Heart right ventricle (tissue), 16 donors: ENCODE data around the gene C1S. TPM values are rescaled to one million over a fixed set of nuclear protein-coding genes. Genes with fewer than 3 reads are reported as not detected.

Source experiments
- ATAC-seq, 8 donors: fragments of 200-7000 bp; cut with Tn5 transposase; one replicate each; pipeline ENCODE4 v1.9.1; 2020; ENCODE audit warnings: mild to moderate bottlenecking in 8 of 8, moderate library complexity in 8 of 8, moderate number of reproducible peaks in 1 of 8
- DNase-seq, 2 donors: peaks; one replicate each; pipeline ENCODE4 v3.0.0-alpha.2; 2020
- H3K27ac ChIP-seq, 10 donors: fragments of 200-600 bp; sonication (generic) in 2 of 10; one replicate each; pipeline versions ENCODE4 v1.5.0 to v1.8.0; 2020 to 2022; ENCODE audit warnings: mild to moderate bottlenecking in 3 of 10
- H3K27me3 ChIP-seq, 7 donors: fragments of 200-600 bp; one replicate each; pipeline ENCODE4 v1.8.0; 2021 to 2022; ENCODE audit warnings: mild to moderate bottlenecking in 2 of 7
- H3K36me3 ChIP-seq, 9 donors: fragments of 200-600 bp; sonication (generic) in 1 of 9; one replicate each; pipeline versions ENCODE4 v1.5.0 to v1.8.0; 2020 to 2022; ENCODE audit warnings: mild to moderate bottlenecking in 2 of 9
- H3K4me1 ChIP-seq, 9 donors: fragments of 200-600 bp; sonication (generic) in 1 of 9; one replicate each; pipeline versions ENCODE4 v1.5.0 to v1.8.0; 2020 to 2022; ENCODE audit warnings: mild to moderate bottlenecking in 4 of 9
- H3K4me3 ChIP-seq, 10 donors: fragments of 200-600 bp; sonication (generic) in 2 of 10; one replicate each; pipeline versions ENCODE4 v1.5.0 to v1.8.0; 2020 to 2022; ENCODE audit warnings: mild to moderate bottlenecking in 7 of 10, moderate library complexity in 2 of 10
- H3K9me3 ChIP-seq, 11 donors: fragments of 200-600 bp in 10 of 11; sonication (generic) in 2 of 11; one replicate each; pipeline versions ENCODE4 v1.5.0 to v1.8.0; 2013 to 2022; ENCODE audit warnings: mild to moderate bottlenecking in 2 of 11, control low read depth in 1 of 11, moderate library complexity in 1 of 11
- WGBS, 2 donors: extraction: QIAGEN DNeasy Blood & Tissue Kit; methylation state at CpG; one replicate each; pipeline ENCODE4 v1.1.7; 2013; ENCODE audit warnings: inconsistent platforms in 1 of 2; 5-methylcytosine and 5-hydroxymethylcytosine counted together
- intact Hi-C, 10 donors: fragments of 100-400 bp; cut with DNase I; formaldehyde crosslinking; loops; one replicate each; pipeline versions ENCODE4 v1.11.1 to v1.14.2; 2022
- polyA plus RNA-seq, 2 donors: library from polyadenylated mRNA; stranded (reverse); fragments of 200-250 nt; gene quantifications; one replicate each; pipeline ENCODE4 v1.2.3, GENCODE V29; 2013
- total RNA-seq, 10 donors: library from RNA; stranded (reverse); fragmentation: NEBNext Ultra II Directional in 3 of 10; extraction: Animal tissue kit (Norgen Biotek cat#: 25700) in 3 of 10; gene quantifications; one replicate each; pipeline versions ENCODE4 v1.2.1 to v1.2.4, GENCODE V29; 2021 to 2023
- TF ChIP-seq, protein P1 (sequence below), 9 donors: fragments of 200-600 bp; sonication (generic) in 2 of 9; IDR thresholded peaks; one replicate each; pipeline versions ENCODE4 v1.5.0 to v1.8.0; 2021 to 2022; ENCODE audit warnings: antibody characterized with exemption in 9 of 9, mild to moderate bottlenecking in 5 of 9, moderate library complexity in 1 of 9
- donor health status: Arrhythmogenic right ventricular cardiomyopathy.
- donor health status: ischemic (EF 13 %, LVEDD 7.1; RV severe dilation, severe dysfunction).
- donor health status: healthy with polysubstance abuse.
- donor health status: DM: no; HTN: yes; CAD: no.
- donor health status: DM: no; HTN: no; CAD: no.
- donor health status: ischemic (EF 25% LVEDD 6.9; RV normal size, moderate dysfunction).
- donor health status: ischemic (EF 25% LVEDD 5.7; RV mildly dilated, moderate dysfunction).
- donor health status: healthy.
- donor health status: DM: yes; HTN: yes; CAD: no.
- donor health status: Ischemic cardiomyopathy.
- donor health status: ischemic (EF 35%, LVEDD 5.7; RV mildly dilated, moderate dysfunction).
- donor health status: nonischemic (EF 11% LVEDD 7.7; RV severe dilation, severe dysfunction).
- donor health status: DM: yes; HTN: yes; CAD: no.
- donor health status: PGD.
- donor health status: ischemic (EF 29% LVEDD 5.4; RV normal size, mild dysfunction).
- donor health status: nonischemic (EF 23%, LVEDD 6.1; RV moderate dilation, normal function).

The C1S gene
- total and polyA plus RNA-seq, 12 donors, result 25.1 to 151 (median 53.5) TPM

DNA sequence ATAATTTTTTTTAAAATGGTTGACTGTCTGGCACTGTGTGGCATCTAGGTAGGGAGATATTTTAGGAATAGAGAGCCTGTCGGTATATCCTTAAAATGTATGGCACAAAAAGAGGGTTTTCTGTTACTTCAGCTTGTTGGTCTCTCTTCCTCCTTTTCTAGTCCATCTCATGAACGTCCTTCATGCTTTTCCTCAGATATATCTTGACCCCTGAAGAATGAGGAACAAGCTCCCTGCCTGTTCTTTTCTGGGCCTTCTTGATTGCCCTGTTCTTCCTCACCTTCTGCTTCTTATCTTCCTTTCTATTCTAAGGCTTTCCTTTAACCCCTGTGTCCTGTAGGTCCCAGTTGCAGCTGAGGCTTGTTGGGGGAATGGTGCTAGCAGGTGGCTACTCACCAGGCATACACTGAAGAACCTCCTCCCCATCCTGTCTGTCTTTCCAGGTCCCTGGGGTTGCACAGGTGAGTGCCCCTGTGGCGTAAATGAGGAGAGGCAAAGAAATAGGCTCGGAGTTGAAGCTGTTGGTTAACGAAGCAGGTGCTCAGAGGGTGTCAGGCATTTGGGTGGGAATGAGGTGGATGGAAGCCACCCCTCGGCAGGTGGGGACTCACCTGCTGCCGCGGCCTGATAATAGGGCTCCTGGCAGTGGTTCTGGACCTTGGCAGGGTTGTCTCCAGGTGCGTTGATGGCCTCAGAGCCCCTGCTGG, 38.9 kb downstream of the C1S start:
- 86 to 87% methylated on average over 9 of the region's 9 CpGs for WGBS, 2 donors
- Histone ChIP-seq H3K4me1 (peaks cover 0 to 24% (median 0%) of the 10 kb centered on the region in 9 donors), H3K36me3 (peaks cover 0 to 69% (median 0%) of the 10 kb centered on the region in 9 donors), H3K9me3 (no peaks in the 10 kb centered on the region), H3K27ac (no peak overlapping the region), H3K4me3 (no peak overlapping the region), H3K27me3 (no peaks in the 10 kb centered on the region)
- DNase-seq (no peak), ATAC-seq (no peak)
- intact Hi-C loops, result loop anchor here in 3 of 10 donors (5.0 to 10.0 kb wide), 2 partner anchors 37 to 155 kb away; partner anchors contain the start of genes C12orf57 (in 2 of the 3), RNU7-1 (in 2 of the 3) and C1S (in 1 of the 3)
- TF ChIP-seq, protein P1, sequence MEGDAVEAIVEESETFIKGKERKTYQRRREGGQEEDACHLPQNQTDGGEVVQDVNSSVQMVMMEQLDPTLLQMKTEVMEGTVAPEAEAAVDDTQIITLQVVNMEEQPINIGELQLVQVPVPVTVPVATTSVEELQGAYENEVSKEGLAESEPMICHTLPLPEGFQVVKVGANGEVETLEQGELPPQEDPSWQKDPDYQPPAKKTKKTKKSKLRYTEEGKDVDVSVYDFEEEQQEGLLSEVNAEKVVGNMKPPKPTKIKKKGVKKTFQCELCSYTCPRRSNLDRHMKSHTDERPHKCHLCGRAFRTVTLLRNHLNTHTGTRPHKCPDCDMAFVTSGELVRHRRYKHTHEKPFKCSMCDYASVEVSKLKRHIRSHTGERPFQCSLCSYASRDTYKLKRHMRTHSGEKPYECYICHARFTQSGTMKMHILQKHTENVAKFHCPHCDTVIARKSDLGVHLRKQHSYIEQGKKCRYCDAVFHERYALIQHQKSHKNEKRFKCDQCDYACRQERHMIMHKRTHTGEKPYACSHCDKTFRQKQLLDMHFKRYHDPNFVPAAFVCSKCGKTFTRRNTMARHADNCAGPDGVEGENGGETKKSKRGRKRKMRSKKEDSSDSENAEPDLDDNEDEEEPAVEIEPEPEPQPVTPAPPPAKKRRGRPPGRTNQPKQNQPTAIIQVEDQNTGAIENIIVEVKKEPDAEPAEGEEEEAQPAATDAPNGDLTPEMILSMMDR (IDR thresholded peaks at IDR 0.05), result no peak

DNA sequence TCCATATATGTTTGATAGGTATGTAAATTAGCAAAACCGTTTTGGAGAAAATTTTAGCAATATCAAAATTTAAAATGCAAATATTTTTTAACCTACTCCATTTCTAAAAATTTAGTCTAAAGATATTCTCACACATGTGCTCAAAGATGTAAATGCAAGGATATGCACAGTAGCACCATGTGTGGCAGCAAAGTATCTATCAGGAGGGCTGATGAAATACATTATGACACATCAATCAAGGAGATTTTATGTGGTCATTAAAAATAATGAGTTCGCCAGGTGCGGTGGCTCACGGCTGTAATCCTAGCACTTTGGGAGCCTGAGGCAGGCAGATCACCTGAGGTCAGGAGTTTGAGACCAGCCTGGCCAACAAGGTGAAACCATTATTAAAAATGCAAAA, 39.7 kb downstream of the C1S start:
- intact Hi-C loops, result loop anchor here in 2 of 10 donors (10.0 kb wide), 2 partner anchors 45 to 155 kb away; partner anchors contain the start of genes C12orf57 (in 1 of the 2) and RNU7-1 (in 1 of the 2)
- H3K36me3 ChIP-seq, result peaks cover 0 to 75% (median 0%) of the 10 kb centered on the region in 9 donors

DNA sequence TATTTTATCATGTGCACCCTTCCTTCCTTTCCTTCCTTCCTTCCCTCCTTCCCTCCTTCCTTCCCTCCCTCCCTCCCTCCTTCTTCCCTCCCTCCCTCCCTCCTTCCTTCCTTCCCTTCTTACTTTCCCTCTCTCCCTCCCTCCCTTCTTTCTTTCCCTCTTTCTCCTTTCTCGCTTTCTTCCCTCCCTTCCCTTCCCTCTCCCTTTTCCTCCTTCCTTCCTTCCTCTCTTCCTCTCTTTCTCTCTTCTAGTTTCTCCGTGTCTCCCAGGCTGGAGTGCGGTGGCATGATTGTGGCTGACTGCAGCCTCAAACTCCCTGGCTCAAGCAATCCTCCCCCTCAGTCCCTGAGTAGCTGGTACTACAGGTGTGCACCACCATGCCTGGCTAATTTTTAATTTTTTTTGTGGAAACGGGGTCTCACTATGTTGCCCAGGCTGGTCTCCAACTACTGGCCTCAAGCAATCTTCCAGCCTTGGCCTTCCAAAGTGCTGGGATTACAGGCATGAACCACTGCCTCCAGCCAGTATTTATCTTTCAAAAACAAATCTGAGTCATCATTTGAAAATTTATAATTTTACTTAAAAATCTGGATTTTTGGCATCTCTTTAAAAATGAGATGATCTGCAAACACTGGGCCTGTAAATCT, 40.7 kb downstream of the C1S start:
- H3K4me3 ChIP-seq, result no peak overlapping the region
- H3K36me3 ChIP-seq, result peaks cover 0 to 78% (median 0%) of the 10 kb centered on the region in 9 donors
- peak in 2 of 8 donors; percentile 18 to 34 for ATAC-seq
- 89 to 92% methylated on average over 4 of the region's 4 CpGs for WGBS, 2 donors
- TF ChIP-seq, protein P1 (IDR thresholded peaks at IDR 0.05), result no peak
- no peaks in the 10 kb centered on the region for H3K27me3 ChIP-seq
- H3K27ac ChIP-seq, result peak overlapping the region in 2 of 10 donors; percentile 21 to 26
- DNase-seq, result no peak
- intact Hi-C loops, result loop anchor here in 2 of 10 donors (10.0 kb wide), 2 partner anchors 46 to 156 kb away; partner anchors contain the start of genes C12orf57 (in 1 of the 2) and RNU7-1 (in 1 of the 2)
- peaks cover 0 to 24% (median 0%) of the 10 kb centered on the region in 9 donors for H3K4me1 ChIP-seq
- peaks cover 0 to 8% (median 1%) of the 10 kb centered on the region in 11 donors for H3K9me3 ChIP-seq

More for the DNA sequence above, 39.7 kb downstream of the C1S start:
- Histone ChIP-seq H3K4me1 (peaks cover 0 to 24% (median 0%) of the 10 kb centered on the region in 9 donors), H3K27ac (no peak overlapping the region), H3K4me3 (no peak overlapping the region), H3K9me3 (no peaks in the 10 kb centered on the region), H3K27me3 (no peaks in the 10 kb centered on the region)
- TF ChIP-seq, protein P1 (IDR thresholded peaks at IDR 0.05), result no peak
- DNase-seq (no peak), ATAC-seq (no peak)
- 90 to 93% methylated on average over 4 of the region's 4 CpGs for WGBS, 2 donors

- 69 to 78% methylated on average over 10 of the region's 10 CpGs for WGBS, 2 donors
- H3K4me1 ChIP-seq, result peaks cover 0 to 26% (median 0%) of the 10 kb centered on the region in 9 donors
- intact Hi-C loops, result loop anchor here in 2 of 10 donors (10.0 kb wide), 2 partner anchors 47 to 157 kb away; partner anchors contain the start of genes C12orf57 (in 1 of the 2) and RNU7-1 (in 1 of the 2)
- H3K4me3 ChIP-seq, result no peak overlapping the region
- no peaks in the 10 kb centered on the region for H3K27me3 ChIP-seq
- DNase-seq (no peak), ATAC-seq (peak in 6 of 8 donors; percentile 22 to 67 (median 39))
- TF ChIP-seq, protein P1 (IDR thresholded peaks at IDR 0.05), result no peak
- H3K27ac ChIP-seq, result peak overlapping the region in 2 of 10 donors; percentile 21 to 26
- H3K9me3 ChIP-seq, result peaks cover 0 to 13% (median 3%) of the 10 kb centered on the region in 11 donors
- peaks cover 0 to 78% (median 0%) of the 10 kb centered on the region in 9 donors for H3K36me3 ChIP-seq
Observed at GRCh38 chr12:7101694-7102131, 41.2 kb downstream of the C1S start.
